Glomerular visceral epithelial cell (primary cell): ENCODE measurements around the gene SAMD3.
A peak's percentile ranks its signal among the peaks of the same experiment; 100 is the strongest.
"Not testable (repeated sequence)": the region's sequence is repeated elsewhere in the genome, so short reads cannot be mapped to it uniquely, and the experiment has no call there.

ENCODE experiments used
- DNase-seq: peaks from one replicate; pipeline ENCODE4 v3.0.0-alpha.2; 2016; ENCODE audit errors: extremely low spot score

The SAMD3 gene

GRCh38 chr6:130211691-130212090, 11.1 kb downstream of the SAMD3 start:
- DNase-seq = no peak

- no peak for DNase-seq
Measured at GRCh38 chr6:130207979-130208649, 14.6 kb downstream of the SAMD3 start.

- no peak for DNase-seq
Measured at GRCh38 chr6:130206479-130206878, 16.3 kb downstream of the SAMD3 start.

DNA sequence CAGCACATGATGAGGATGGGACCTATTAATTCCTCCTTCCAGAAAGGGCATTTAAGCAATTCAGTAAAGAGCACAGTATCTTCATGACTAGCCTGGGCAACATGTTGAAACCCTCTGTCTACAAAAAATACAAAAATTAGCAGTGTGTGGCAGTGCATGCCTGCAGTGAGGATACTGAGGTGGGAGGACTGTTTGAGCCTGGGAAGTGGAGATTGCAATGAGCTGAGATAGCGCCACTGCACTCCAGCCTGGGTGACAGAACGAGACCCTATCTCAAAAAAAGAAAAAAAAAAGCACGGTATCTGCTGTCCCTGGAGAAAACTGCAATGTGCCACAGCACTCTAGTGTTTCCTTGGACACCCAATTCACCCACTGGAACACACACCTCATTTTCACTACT, 18.4 kb downstream of the SAMD3 start:
- no peak for DNase-seq

GRCh38 chr6:130203370-130203769, 19.4 kb downstream of the SAMD3 start:
- no peak for DNase-seq

DNA sequence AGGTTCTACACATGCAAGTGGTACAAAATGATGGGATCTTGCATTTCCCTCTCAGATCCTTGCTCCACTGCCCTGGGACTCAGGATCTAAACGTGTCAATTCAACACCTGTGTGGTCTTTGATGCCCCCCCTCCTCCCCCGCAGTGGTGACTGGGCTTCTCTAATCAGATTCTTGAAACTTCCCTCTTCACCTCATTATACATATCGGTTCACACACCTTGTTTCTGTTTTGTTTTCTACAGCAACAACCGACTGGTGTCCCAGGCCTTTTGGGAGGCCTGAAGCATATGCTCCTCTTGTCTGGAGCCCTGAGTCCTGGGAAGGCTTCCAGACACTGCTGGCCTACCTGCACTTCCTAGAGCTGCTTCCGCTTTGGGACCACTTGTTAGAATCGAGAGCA, 20.0 kb downstream of the SAMD3 start:
- DNase-seq = no peak

DNA sequence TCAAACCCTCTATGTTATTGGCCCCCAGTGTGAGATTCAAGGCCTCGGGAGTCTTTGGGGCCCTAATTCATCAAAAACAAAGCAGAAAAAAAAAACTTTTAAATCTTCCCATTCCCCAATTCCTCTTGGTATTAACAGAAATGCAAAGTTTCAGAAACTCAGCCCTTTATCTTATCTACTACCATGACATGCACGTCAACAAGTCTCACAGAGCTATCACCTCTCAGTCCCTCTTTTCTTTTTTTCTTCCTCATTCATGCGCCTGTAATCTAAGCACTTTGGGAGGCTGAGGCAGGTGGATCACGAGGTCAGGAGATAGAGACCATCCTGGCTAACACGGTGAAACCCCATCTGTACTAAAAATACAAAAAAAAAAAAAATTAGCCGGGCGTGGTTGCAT, 22.7 kb downstream of the SAMD3 start:
- no peak for DNase-seq

GRCh38 chr6:130198483-130199035, 24.2 kb downstream of the SAMD3 start:
- no peak for DNase-seq

DNA sequence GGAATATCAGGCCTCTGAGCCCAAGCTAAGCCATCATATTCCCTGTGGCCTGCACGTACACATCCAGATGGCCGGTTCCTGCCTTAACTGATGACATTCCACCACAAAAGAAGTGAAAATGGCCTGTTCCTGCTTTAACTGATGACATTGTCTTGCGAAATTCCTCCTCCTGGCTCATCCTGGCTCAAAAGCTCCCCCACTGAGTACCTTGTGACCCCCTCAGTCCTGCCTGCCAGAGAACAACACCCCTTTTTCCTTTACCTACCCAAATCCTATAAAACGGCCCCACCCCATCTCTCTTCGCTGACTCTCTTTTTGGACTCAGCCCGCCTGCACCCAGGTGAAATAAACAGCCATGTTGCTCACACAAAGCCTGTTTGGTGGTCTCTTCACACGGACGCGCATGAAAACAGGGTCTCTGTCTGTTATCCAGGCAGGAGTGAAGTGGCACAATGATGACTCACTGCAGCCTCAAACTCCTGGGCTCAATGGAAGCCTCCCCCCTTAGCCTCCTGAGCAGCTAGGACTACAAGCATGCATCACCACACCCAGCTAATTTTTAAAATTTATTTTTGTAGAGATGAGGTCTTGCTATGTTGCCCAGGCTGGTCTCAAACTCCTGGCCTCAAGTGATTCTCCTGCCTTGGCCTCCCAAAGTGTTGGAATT, 24.8 kb downstream of the SAMD3 start:
- not testable (repeated sequence) for DNase-seq

DNA sequence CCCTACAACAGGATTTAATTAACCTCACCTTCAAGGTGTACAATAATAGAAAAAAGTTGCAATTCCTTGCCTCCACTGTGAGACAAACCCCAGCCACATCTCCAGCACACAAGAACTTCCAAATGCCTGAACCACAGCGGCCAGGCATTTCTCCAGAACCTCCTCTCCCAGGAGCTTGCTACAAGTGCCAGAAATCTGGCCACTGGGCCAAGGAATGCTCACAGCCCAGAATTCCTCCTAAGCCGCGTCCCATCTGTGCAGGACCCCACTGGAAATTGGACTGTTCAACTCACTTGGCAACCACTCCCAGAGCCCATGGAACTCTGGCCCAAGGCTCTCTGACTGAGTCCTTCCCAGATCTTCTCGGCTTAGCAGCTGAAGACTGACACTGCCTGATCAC, 28.3 kb downstream of the SAMD3 start:
- DNase-seq = not testable (repeated sequence)

- DNase-seq = no peak
Measured at GRCh38 chr6:130190701-130191690, 31.8 kb downstream of the SAMD3 start.

DNA sequence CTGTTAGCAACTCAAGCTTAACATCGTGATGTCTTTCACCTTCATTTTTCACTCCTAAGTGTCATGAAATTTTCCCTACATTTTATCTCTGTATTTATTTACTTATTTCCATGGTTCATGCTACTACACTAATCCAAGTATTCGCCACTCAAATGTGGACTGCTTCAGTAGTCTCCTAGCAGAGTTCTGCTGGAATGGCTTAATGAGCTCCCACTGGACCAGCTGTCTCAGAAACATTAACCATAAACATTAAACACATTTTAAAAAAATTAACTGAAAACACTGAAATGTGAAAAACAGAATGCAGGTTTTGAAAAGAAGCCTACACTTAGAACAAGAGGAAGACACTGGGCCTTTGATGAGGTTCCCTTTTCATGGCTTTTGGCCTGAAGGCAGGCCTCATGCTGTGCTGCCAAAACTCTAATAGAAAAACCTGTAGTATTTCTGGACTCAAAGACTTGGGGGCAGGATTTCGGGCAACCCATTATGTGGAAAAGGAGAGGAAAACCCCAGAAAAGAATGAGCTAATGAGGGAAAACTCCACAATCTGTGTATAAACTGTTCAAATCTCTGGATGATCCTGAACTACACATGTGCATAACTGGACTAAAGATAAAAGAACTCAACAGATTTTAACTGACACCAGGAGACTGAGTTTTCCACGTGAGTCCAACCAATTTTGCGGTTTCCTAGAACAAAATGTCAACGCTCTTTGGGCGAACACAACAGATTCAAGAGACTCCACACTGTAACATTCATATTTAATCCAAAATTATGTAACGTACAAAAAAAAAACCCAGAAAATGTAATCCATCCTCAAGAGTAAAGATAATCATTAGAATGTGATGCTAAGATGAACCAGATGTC, 33.0 kb downstream of the SAMD3 start:
- no peak for DNase-seq

DNA sequence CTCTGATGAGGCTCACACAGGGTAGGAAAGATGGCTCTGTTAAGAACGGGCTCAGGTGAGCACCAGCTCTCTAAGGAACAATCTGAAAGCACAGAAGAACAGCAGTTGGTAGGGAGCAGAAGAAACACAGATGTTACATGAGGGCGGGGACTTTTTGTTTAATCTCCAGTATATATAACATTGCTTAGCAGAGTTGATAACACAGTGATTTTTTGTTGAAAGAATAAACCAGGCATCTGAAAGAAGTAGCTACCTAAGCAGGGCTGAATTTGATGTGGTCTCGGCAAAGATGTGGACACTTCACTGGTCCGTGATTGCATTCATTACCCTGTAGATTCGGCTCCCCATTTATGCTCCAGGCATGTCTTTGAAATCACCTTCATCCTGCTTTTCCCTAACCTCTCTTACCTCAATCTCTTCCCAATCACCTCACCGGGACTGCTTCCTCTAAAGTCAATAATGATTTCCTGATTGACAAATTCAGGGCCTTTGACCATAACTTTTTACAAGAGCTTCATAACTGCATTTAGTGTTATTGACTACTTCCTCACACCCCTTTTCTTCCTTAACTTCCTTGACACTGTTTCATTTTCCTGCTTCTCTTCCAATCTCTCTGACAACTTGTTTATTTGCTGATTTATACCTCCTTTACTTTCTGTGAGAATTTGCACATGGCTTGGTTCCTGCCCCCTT, 34.4 kb downstream of the SAMD3 start:
- no peak for DNase-seq

- DNase-seq = no peak
Measured at GRCh38 chr6:130187335-130188206, 35.2 kb downstream of the SAMD3 start.

DNA sequence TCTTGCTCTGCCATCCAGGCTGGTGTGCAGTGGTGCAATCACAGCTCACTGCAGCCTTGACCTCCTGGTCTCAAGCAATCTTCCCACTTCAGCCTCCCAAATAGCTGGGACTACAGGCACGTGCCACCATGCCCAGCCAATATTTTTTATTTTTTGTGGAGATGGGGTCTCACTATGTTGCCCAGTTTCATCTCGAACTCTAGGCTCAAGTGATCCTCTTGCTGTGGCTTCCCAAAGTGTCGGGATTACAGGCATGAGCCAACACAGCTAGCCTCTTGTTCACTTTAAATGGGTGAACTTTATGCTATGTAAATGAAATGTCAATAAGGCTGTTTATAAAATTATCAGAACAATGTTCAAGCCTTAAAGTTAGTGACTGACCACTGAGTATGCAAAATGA, 37.1 kb downstream of the SAMD3 start:
- no peak for DNase-seq

- no peak for DNase-seq
Measured at GRCh38 chr6:130183271-130184222, 39.2 kb downstream of the SAMD3 start.

- DNase-seq = no peak
Measured at GRCh38 chr6:130182466-130182865, 40.3 kb downstream of the SAMD3 start.

DNA sequence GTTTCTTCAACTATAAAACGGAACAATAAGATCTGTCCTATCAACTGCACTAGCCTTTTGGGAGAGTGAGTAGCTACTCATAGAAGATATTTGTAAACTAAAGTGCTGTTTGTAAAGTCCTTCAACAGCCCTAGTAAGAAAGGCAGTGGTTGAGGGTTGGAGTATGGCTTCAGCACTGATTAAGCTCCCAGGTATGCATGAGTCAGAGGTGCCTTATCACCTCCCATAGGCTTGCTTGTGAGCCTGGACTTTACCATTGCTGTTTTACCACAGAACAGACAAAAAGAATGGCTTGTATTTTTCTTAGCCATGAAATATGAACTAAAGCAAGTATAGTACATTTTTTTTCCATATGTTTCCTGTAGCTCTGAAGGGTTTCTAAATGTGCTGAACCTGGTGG, 44.1 kb downstream of the SAMD3 start:
- DNase-seq = peak; percentile 72
